Mesendoderm (in vitro differentiated cells): ENCODE results near the gene C10orf62.
"Not testable (repeated sequence)": the region's sequence is repeated elsewhere in the genome, so short reads cannot be mapped to it uniquely, and the experiment has no call there.

Experiments
- DNase-seq: peaks from one replicate; pipeline ENCODE4 v3.0.0; 2013
- H2AK5ac ChIP-seq: 2 replicates; pipeline ENCODE4 v1.6.1; 2013; ENCODE audit warnings: low read length, inconsistent platforms
- H2BK120ac ChIP-seq: 2 replicates; pipeline ENCODE4 v1.6.1; 2013; ENCODE audit warnings: low read depth, mild to moderate bottlenecking, low read length, moderate library complexity, mixed read lengths
- H2BK15ac ChIP-seq: replicated peaks from 2 replicates; pipeline ENCODE4 v1.6.1; 2013; ENCODE audit warnings: low read depth, mild to moderate bottlenecking, moderate library complexity
- H2BK5ac ChIP-seq: 2 replicates; pipeline ENCODE4 v1.6.1; 2013; ENCODE audit warnings: low read length, inconsistent platforms
- H3K18ac ChIP-seq: 2 replicates; pipeline ENCODE4 v1.6.1; 2013; ENCODE audit warnings: mild to moderate bottlenecking, low read length, mixed read lengths
- H3K23ac ChIP-seq: one replicate; pipeline ENCODE4 v1.6.1; 2013; ENCODE audit warnings: low read length
- H3K27ac ChIP-seq: 2 replicates; pipeline ENCODE4 v1.5.1; 2013; ENCODE audit warnings: low read depth, mild to moderate bottlenecking, inconsistent platforms, low read length, moderate library complexity
- H3K27me3 ChIP-seq: 2 replicates; pipeline ENCODE4 v1.6.1; 2013; ENCODE audit warnings: low read length, control low read depth, mild to moderate bottlenecking, inconsistent platforms; ENCODE audit not compliant: insufficient read depth, poor library complexity
- H3K36me3 ChIP-seq: 2 replicates; pipeline ENCODE4 v1.6.1; 2013; ENCODE audit warnings: low read length, inconsistent platforms; ENCODE audit not compliant: control insufficient read depth, insufficient read depth
- H3K4ac ChIP-seq: one replicate; pipeline ENCODE4 v1.6.1; 2013; ENCODE audit warnings: low read depth, mild to moderate bottlenecking, low read length, moderate library complexity
- H3K4me1 ChIP-seq: 2 replicates; pipeline ENCODE4 v1.6.1; 2013; ENCODE audit warnings: low read depth, low read length, inconsistent platforms; ENCODE audit not compliant: control insufficient read depth
- H3K4me2 ChIP-seq: 2 replicates; pipeline ENCODE4 v1.6.1; 2013; ENCODE audit warnings: low read length
- H3K4me3 ChIP-seq: 2 replicates; pipeline ENCODE4 v1.5.1; 2013; ENCODE audit warnings: mild to moderate bottlenecking, low read length
- H3K56ac ChIP-seq: one replicate; pipeline ENCODE4 v1.6.1; 2013; ENCODE audit warnings: low read length
- H3K79me1 ChIP-seq: 2 replicates; pipeline ENCODE4 v1.6.1; 2013; ENCODE audit warnings: low read length, inconsistent platforms
- H3K79me2 ChIP-seq: 2 replicates; pipeline ENCODE4 v1.6.1; 2013; ENCODE audit warnings: mild to moderate bottlenecking, low read length; ENCODE audit not compliant: control insufficient read depth, insufficient read depth
- H3K9ac ChIP-seq: 2 replicates; pipeline ENCODE4 v1.6.1; 2013; ENCODE audit warnings: low read length, inconsistent platforms
- H4K5ac ChIP-seq: one replicate; pipeline ENCODE4 v1.6.1; 2013; ENCODE audit warnings: low read length
- H4K8ac ChIP-seq: one replicate; pipeline ENCODE4 v1.6.1; 2013; ENCODE audit warnings: low read depth, mild to moderate bottlenecking, control low read depth, low read length, moderate library complexity
- WGBS: extraction: QIAGEN DNeasy Blood & Tissue Kit; methylation state at CpG from one replicate; pipeline ENCODE4 v1.1.7; 2013; ENCODE audit warnings: low lambda C conversion rate, missing lambda C conversion rate; ENCODE audit not compliant: insufficient coverage; ENCODE audit errors: extremely low coverage; 5-methylcytosine and 5-hydroxymethylcytosine counted together

The C10orf62 gene

GRCh38 chr10:97573672-97574071 is 15.8 kb upstream of the C10orf62 start:
- Histone ChIP-seq H3K4ac (no peak overlapping the region), H3K18ac (no peak overlapping the region), H2BK5ac (no peak overlapping the region), H2AK5ac (no peak overlapping the region), H3K4me2 (no peak overlapping the region), H4K5ac (no peak overlapping the region), H2BK120ac (no peak overlapping the region), H3K9ac (no peak overlapping the region), H3K79me2 (no peaks in the 10 kb centered on the region), H4K8ac (no peak overlapping the region), H3K56ac (no peak overlapping the region), H2BK15ac (no peak overlapping the region), H3K79me1 (no peaks in the 10 kb centered on the region), H3K4me1 (no peaks in the 10 kb centered on the region), H3K4me3 (no peak overlapping the region), H3K27me3 (no peaks in the 10 kb centered on the region), H3K36me3 (no peaks in the 10 kb centered on the region), H3K23ac (no peak overlapping the region), H3K27ac (no peak overlapping the region)
- no peak for DNase-seq
- WGBS: no CpG with 5 or more reads among the region's 2 CpGs

GRCh38 chr10:97574374-97575126 is 15.0 kb upstream of the C10orf62 start:
- peak; percentile 95 for DNase-seq

GRCh38 chr10:97575127-97575668 is 14.3 kb upstream of the C10orf62 start:
- Histone ChIP-seq H2BK5ac (no peak overlapping the region), H3K4me2 (no peak overlapping the region), H3K27ac (no peak overlapping the region), H2BK120ac (no peak overlapping the region), H4K5ac (no peak overlapping the region), H3K56ac (no peak overlapping the region), H2AK5ac (no peak overlapping the region), H3K4me1 (no peaks in the 10 kb centered on the region), H3K79me2 (no peaks in the 10 kb centered on the region), H3K27me3 (no peaks in the 10 kb centered on the region), H3K4ac (no peak overlapping the region), H3K79me1 (no peaks in the 10 kb centered on the region), H4K8ac (no peak overlapping the region), H3K36me3 (no peaks in the 10 kb centered on the region), H3K9ac (no peak overlapping the region), H3K18ac (no peak overlapping the region), H2BK15ac (no peak overlapping the region), H3K4me3 (no peak overlapping the region), H3K23ac (no peak overlapping the region)
- WGBS: no CpG with 5 or more reads among the region's 6 CpGs
- DNase-seq: peak; percentile 61

More at GRCh38 chr10:97574374-97575126, 15.0 kb upstream of the C10orf62 start:
- H2BK15ac ChIP-seq: no peak overlapping the region
- no peak overlapping the region for H3K4me3 ChIP-seq
- no peak overlapping the region for H2AK5ac ChIP-seq
- no peak overlapping the region for H2BK5ac ChIP-seq
- no peaks in the 10 kb centered on the region for H3K79me2 ChIP-seq
- H3K4ac ChIP-seq: no peak overlapping the region
- H4K8ac ChIP-seq: no peak overlapping the region
- no peak overlapping the region for H3K27ac ChIP-seq
- no peak overlapping the region for H3K23ac ChIP-seq
- H2BK120ac ChIP-seq: no peak overlapping the region
- H3K18ac ChIP-seq: no peak overlapping the region
- no peaks in the 10 kb centered on the region for H3K36me3 ChIP-seq
- H3K56ac ChIP-seq: no peak overlapping the region
- no peaks in the 10 kb centered on the region for H3K79me1 ChIP-seq
- H3K27me3 ChIP-seq: no peaks in the 10 kb centered on the region
- H3K4me2 ChIP-seq: no peak overlapping the region
- H4K5ac ChIP-seq: no peak overlapping the region
- no peak overlapping the region for H3K9ac ChIP-seq
- H3K4me1 ChIP-seq: no peaks in the 10 kb centered on the region
- no CpG with 5 or more reads among the region's 4 CpGs for WGBS

- H3K56ac ChIP-seq, H3K4me3 ChIP-seq: not testable (repeated sequence)
- no CpG with 5 or more reads among the region's 5 CpGs for WGBS
Observed at GRCh38 chr10:97576487-97576886, 13.0 kb upstream of the C10orf62 start.

GRCh38 chr10:97577701-97578100 is 11.8 kb upstream of the C10orf62 start:
- H3K36me3 ChIP-seq: no peaks in the 10 kb centered on the region
- H3K4me3 ChIP-seq: no peak overlapping the region
- H3K79me1 ChIP-seq: no peaks in the 10 kb centered on the region
- no peak overlapping the region for H3K18ac ChIP-seq
- no peaks in the 10 kb centered on the region for H3K4me1 ChIP-seq
- no peak overlapping the region for H2BK120ac ChIP-seq
- H2BK15ac ChIP-seq: no peak overlapping the region
- no peak overlapping the region for H3K27ac ChIP-seq
- DNase-seq: no peak
- H4K5ac ChIP-seq: no peak overlapping the region
- no peaks in the 10 kb centered on the region for H3K27me3 ChIP-seq
- no peaks in the 10 kb centered on the region for H3K79me2 ChIP-seq
- H3K4ac ChIP-seq: no peak overlapping the region
- no CpG with 5 or more reads among the region's 9 CpGs for WGBS
- H2AK5ac ChIP-seq: no peak overlapping the region
- no peak overlapping the region for H3K23ac ChIP-seq
- no peak overlapping the region for H2BK5ac ChIP-seq
- H3K4me2 ChIP-seq: no peak overlapping the region
- no peak overlapping the region for H3K9ac ChIP-seq
- no peak overlapping the region for H3K56ac ChIP-seq
- no peak overlapping the region for H4K8ac ChIP-seq

More at GRCh38 chr10:97576487-97576886, 13.0 kb upstream of the C10orf62 start:
- not testable (repeated sequence) for H3K9ac ChIP-seq, H3K18ac ChIP-seq, H2AK5ac ChIP-seq, H2BK5ac ChIP-seq, H3K79me1 ChIP-seq, H3K27ac ChIP-seq, H2BK120ac ChIP-seq, H3K4me1 ChIP-seq, H3K23ac ChIP-seq, H3K27me3 ChIP-seq, H4K8ac ChIP-seq, H3K4ac ChIP-seq, DNase-seq, H3K79me2 ChIP-seq, H4K5ac ChIP-seq, H3K4me2 ChIP-seq, H3K36me3 ChIP-seq, H2BK15ac ChIP-seq
